SU-DHL-6 (cell line): ENCODE results near the gene AXDND1.

Experiments
- CTCF ChIP-seq: fragments of 200-600 bp; sonication (generic); IDR thresholded peaks from one replicate; pipeline ENCODE4 v1.5.1; 2017; ENCODE audit warnings: antibody characterized with exemption, mild to moderate bottlenecking, low read length, moderate library complexity; ENCODE audit not compliant: insufficient read depth, poor library complexity, severe bottlenecking
- EZH2phosphoT487 ChIP-seq: fragments of 200-600 bp; sonication (generic), shearing (Covaris generic); conservative IDR thresholded peaks from 2 replicates; pipeline ENCODE4 v1.6.1; 2018; ENCODE audit warnings: mild to moderate bottlenecking, antibody characterized with exemption, low read length, moderate library complexity, mixed read lengths

DNA sequence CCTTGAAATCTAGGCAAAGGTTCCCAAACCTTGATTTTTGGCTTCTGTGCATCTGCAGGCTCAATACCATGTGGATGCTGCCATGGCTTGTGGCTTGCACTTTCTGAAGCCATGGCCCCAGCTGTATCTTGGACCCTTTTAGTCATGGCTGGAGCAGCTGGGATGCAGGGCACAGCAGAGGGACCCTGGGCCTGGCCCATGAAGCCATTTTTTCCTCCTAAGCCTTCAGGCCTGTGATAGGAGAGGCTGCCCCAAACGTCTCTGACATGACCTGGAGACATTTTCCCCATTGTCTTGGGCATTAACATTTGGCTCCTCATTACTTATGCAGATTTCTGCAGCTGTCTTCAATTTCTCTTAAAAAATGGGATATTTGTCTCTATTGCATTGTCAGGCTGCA, 112.6 kb downstream of the AXDND1 start:
- no peak for TF ChIP-seq CTCF
- TF ChIP-seq EZH2phosphoT487: no peak
